Natural killer cell treated with Interleukin-12 subunit alpha and Interleukin-12 subunit beta and Interleukin-15 and Interleukin-18, amount 100 ng/mL, for 72 hours (primary cell): ENCODE measurements around the gene DNAJC12. TPM values are rescaled to one million over a fixed set of nuclear protein-coding genes. Genes with fewer than 3 reads are reported as not detected.
"Not testable (repeated sequence)": the region's sequence is repeated elsewhere in the genome, so short reads cannot be mapped to it uniquely, and the experiment has no call there.

Experiments used
- ATAC-seq, 2 donors: fragments of 150-1000 bp; cut with Tn5 transposase in 1 of 2; sonication (Bioruptor Pico), chemical (Tn5 transposase) in 1 of 2; 2 replicates each; pipeline ENCODE4 v1.10.0; 2021
- DNase-seq: peaks from one replicate; pipeline ENCODE4 v3.0.0; 2022; ENCODE audit warnings: low spot score
- H3K27ac Mint-ChIP-seq, 2 donors: 1 replicate in 1 of 2; 2 replicates in 1 of 2; pipeline ENCODE4 v1.8.0; 2022; ENCODE audit warnings: mixed read lengths in 2 of 2, mild to moderate bottlenecking in 1 of 2, moderate library complexity in 1 of 2
- H3K27me3 Mint-ChIP-seq, 2 donors: 1 replicate in 1 of 2; 2 replicates in 1 of 2; pipeline ENCODE4 v1.8.0; 2022; ENCODE audit warnings: mixed read lengths in 2 of 2
- H3K36me3 Mint-ChIP-seq: one replicate; pipeline ENCODE4 v1.8.0; 2022; ENCODE audit warnings: mixed read lengths
- H3K4me1 Mint-ChIP-seq, 2 donors: 1 replicate in 1 of 2; 2 replicates in 1 of 2; pipeline ENCODE4 v1.8.0; 2022; ENCODE audit warnings: low read depth in 2 of 2, mixed read lengths in 2 of 2, mild to moderate bottlenecking in 1 of 2
- H3K4me3 Mint-ChIP-seq: one replicate; pipeline ENCODE4 v1.8.0; 2022; ENCODE audit warnings: mixed read lengths
- H3K9me3 Mint-ChIP-seq: 2 replicates; pipeline ENCODE4 v1.8.0; 2022; ENCODE audit warnings: mixed read lengths
- total RNA-seq, 2 donors: library from RNA; stranded (reverse); gene quantifications; one replicate each; pipeline ENCODE4 v1.2.3, GENCODE V29; 2022

Gene DNAJC12
- total RNA-seq, 2 donors from 2014 or later, result 0.24 to 2.3 TPM

GRCh38 chr10:67858971-67859370 is 21.0 kb upstream of the DNAJC12 start:
- Mint-ChIP-seq H3K4me1 (peaks cover 0 to 2% of the 10 kb centered on the region in 2 donors), H3K36me3 (no peaks in the 10 kb centered on the region), H3K27me3 (peaks cover 0 to 6% of the 10 kb centered on the region in 2 donors), H3K27ac (no peak overlapping the region), H3K9me3 (no peaks in the 10 kb centered on the region), H3K4me3 (no peak overlapping the region)
- DNase-seq (no peak), ATAC-seq (no peak)

GRCh38 chr10:67853512-67853911 is 15.5 kb upstream of the DNAJC12 start:
- H3K27me3 Mint-ChIP-seq, result peaks cover 0 to under 1% of the 10 kb centered on the region in 2 donors
- no peak overlapping the region for H3K27ac Mint-ChIP-seq
- no peaks in the 10 kb centered on the region for H3K9me3 Mint-ChIP-seq
- H3K36me3 Mint-ChIP-seq, result no peaks in the 10 kb centered on the region
- H3K4me3 Mint-ChIP-seq, result no peak overlapping the region
- DNase-seq, result no peak
- peaks cover 10 to 14% of the 10 kb centered on the region in 2 donors for H3K4me1 Mint-ChIP-seq
- ATAC-seq, result no peak

GRCh38 chr10:67852761-67853160 is 14.8 kb upstream of the DNAJC12 start:
- H3K27ac Mint-ChIP-seq, result no peak overlapping the region
- no peak for DNase-seq
- H3K36me3 Mint-ChIP-seq, result no peaks in the 10 kb centered on the region
- no peaks in the 10 kb centered on the region for H3K9me3 Mint-ChIP-seq
- no peak for ATAC-seq
- H3K27me3 Mint-ChIP-seq, result no peaks in the 10 kb centered on the region
- peaks cover 10 to 14% of the 10 kb centered on the region in 2 donors for H3K4me1 Mint-ChIP-seq
- H3K4me3 Mint-ChIP-seq, result no peak overlapping the region

GRCh38 chr10:67851186-67851585 is 13.2 kb upstream of the DNAJC12 start:
- peaks cover 10 to 14% of the 10 kb centered on the region in 2 donors for H3K4me1 Mint-ChIP-seq
- peak overlapping the region in 1 of 2 donors; percentile 99 for H3K27ac Mint-ChIP-seq
- no peaks in the 10 kb centered on the region for H3K27me3 Mint-ChIP-seq
- peak overlapping the region; percentile 27 for H3K4me3 Mint-ChIP-seq
- no peak for DNase-seq
- H3K36me3 Mint-ChIP-seq, result no peaks in the 10 kb centered on the region
- no peak for ATAC-seq
- H3K9me3 Mint-ChIP-seq, result no peaks in the 10 kb centered on the region

- peak; percentile 97 to 99 for ATAC-seq
- no peaks in the 10 kb centered on the region for H3K9me3 Mint-ChIP-seq
- no peaks in the 10 kb centered on the region for H3K36me3 Mint-ChIP-seq
- DNase-seq, result peak; percentile 94
- H3K4me3 Mint-ChIP-seq, result peak overlapping the region; percentile 98
- peaks cover 0 to 3% of the 10 kb centered on the region in 2 donors for H3K27me3 Mint-ChIP-seq
- H3K27ac Mint-ChIP-seq, result peak overlapping the region; percentile 92 to 99
- H3K4me1 Mint-ChIP-seq, result peaks cover 7 to 14% of the 10 kb centered on the region in 2 donors
These were observed 11.5 kb upstream of the DNAJC12 start for GRCh38 chr10:67849331-67850011.

GRCh38 chr10:67843284-67843683 is 5.3 kb upstream of the DNAJC12 start:
- no peak overlapping the region for H3K27ac Mint-ChIP-seq
- no peak for DNase-seq
- H3K4me1 Mint-ChIP-seq, result no peaks in the 10 kb centered on the region
- H3K4me3 Mint-ChIP-seq, result no peak overlapping the region
- no peaks in the 10 kb centered on the region for H3K36me3 Mint-ChIP-seq
- ATAC-seq, result peak in 1 of 2 donors; percentile 20
- H3K9me3 Mint-ChIP-seq, result no peaks in the 10 kb centered on the region
- peaks cover 0 to 3% of the 10 kb centered on the region in 2 donors for H3K27me3 Mint-ChIP-seq

GRCh38 chr10:67841737-67842136 is 3.7 kb upstream of the DNAJC12 start:
- no peak for DNase-seq
- Mint-ChIP-seq H3K4me3 (no peak overlapping the region), H3K4me1 (no peaks in the 10 kb centered on the region), H3K9me3 (no peaks in the 10 kb centered on the region), H3K27ac (no peak overlapping the region), H3K36me3 (no peaks in the 10 kb centered on the region), H3K27me3 (peaks cover 0 to 3% of the 10 kb centered on the region in 2 donors)
- no peak for ATAC-seq

- no peak overlapping the region for H3K27ac Mint-ChIP-seq
- H3K4me3 Mint-ChIP-seq, result no peak overlapping the region
These were observed 2.0 kb upstream of the DNAJC12 start for GRCh38 chr10:67839951-67840350.

GRCh38 chr10:67839511-67839910 is 1.5 kb upstream of the DNAJC12 start:
- H3K27me3 Mint-ChIP-seq, H3K9me3 Mint-ChIP-seq, DNase-seq, H3K27ac Mint-ChIP-seq, H3K4me1 Mint-ChIP-seq, H3K4me3 Mint-ChIP-seq, ATAC-seq, H3K36me3 Mint-ChIP-seq: not testable (repeated sequence)

More at GRCh38 chr10:67839951-67840350, 2.0 kb upstream of the DNAJC12 start:
- Mint-ChIP-seq H3K27me3 (peaks cover 0 to 3% of the 10 kb centered on the region in 2 donors), H3K4me1 (no peaks in the 10 kb centered on the region), H3K9me3 (no peaks in the 10 kb centered on the region), H3K36me3 (no peaks in the 10 kb centered on the region)
- DNase-seq (no peak), ATAC-seq (no peak)

- ATAC-seq, result no peak
- Mint-ChIP-seq H3K27me3 (no peaks in the 10 kb centered on the region), H3K27ac (no peak overlapping the region), H3K4me1 (no peaks in the 10 kb centered on the region), H3K36me3 (no peaks in the 10 kb centered on the region), H3K4me3 (no peak overlapping the region), H3K9me3 (no peaks in the 10 kb centered on the region)
- no peak for DNase-seq
These were observed 1.0 kb downstream of the DNAJC12 start for GRCh38 chr10:67836972-67837371.

GRCh38 chr10:67836488-67836887 is 1.5 kb downstream of the DNAJC12 start:
- no peaks in the 10 kb centered on the region for H3K4me1 Mint-ChIP-seq
- DNase-seq, result no peak
- H3K4me3 Mint-ChIP-seq, result no peak overlapping the region
- no peak overlapping the region for H3K27ac Mint-ChIP-seq
- no peaks in the 10 kb centered on the region for H3K27me3 Mint-ChIP-seq
- H3K36me3 Mint-ChIP-seq, result no peaks in the 10 kb centered on the region
- H3K9me3 Mint-ChIP-seq, result no peaks in the 10 kb centered on the region
- no peak for ATAC-seq

- H3K4me3 Mint-ChIP-seq, DNase-seq, H3K9me3 Mint-ChIP-seq, H3K27me3 Mint-ChIP-seq, H3K36me3 Mint-ChIP-seq, H3K27ac Mint-ChIP-seq, ATAC-seq, H3K4me1 Mint-ChIP-seq: not testable (repeated sequence)
These were observed 2.2 kb downstream of the DNAJC12 start for GRCh38 chr10:67835541-67836394.

GRCh38 chr10:67834375-67834774 is 3.6 kb downstream of the DNAJC12 start:
- ATAC-seq, result no peak
- H3K27me3 Mint-ChIP-seq, result no peaks in the 10 kb centered on the region
- no peaks in the 10 kb centered on the region for H3K36me3 Mint-ChIP-seq
- DNase-seq, result no peak
- no peaks in the 10 kb centered on the region for H3K4me1 Mint-ChIP-seq
- H3K4me3 Mint-ChIP-seq, result no peak overlapping the region
- H3K9me3 Mint-ChIP-seq, result no peaks in the 10 kb centered on the region
- H3K27ac Mint-ChIP-seq, result no peak overlapping the region

- H3K9me3 Mint-ChIP-seq, result no peaks in the 10 kb centered on the region
- H3K27me3 Mint-ChIP-seq, result peaks cover 0 to 8% of the 10 kb centered on the region in 2 donors
- DNase-seq, result no peak
- H3K36me3 Mint-ChIP-seq, result no peaks in the 10 kb centered on the region
- no peaks in the 10 kb centered on the region for H3K4me1 Mint-ChIP-seq
- no peak overlapping the region for H3K27ac Mint-ChIP-seq
- H3K4me3 Mint-ChIP-seq, result no peak overlapping the region
- ATAC-seq, result no peak
These were observed 10.2 kb downstream of the DNAJC12 start for GRCh38 chr10:67827811-67828210.
